Gastrocnemius medialis (tissue), 4 donors: ENCODE data around the gene MACROD2. TPM values are rescaled to one million over a fixed set of nuclear protein-coding genes. Genes with fewer than 3 reads are reported as not detected.
A peak's percentile ranks its signal among the peaks of the same experiment; 100 is the strongest.

Experiments used
- ATAC-seq, 2 donors: fragments of 150-250 bp; one replicate each; pipeline ENCODE4 v1.9.1; 2016
- DNase-seq, 2 donors: peaks; one replicate each; pipeline ENCODE4 v3.0.0-alpha.2; 2019
- H3K27ac ChIP-seq, 4 donors: fragments of 200-600 bp; sonication (generic); 1 replicate in 1 of 4; 2 replicates in 3 of 4; pipeline ENCODE4 v1.5.1; 2016 to 2018; ENCODE audit warnings: mild to moderate bottlenecking in 2 of 4, moderate library complexity in 1 of 4
- H3K27me3 ChIP-seq, 3 donors: fragments of 200-600 bp; sonication (generic) in 2 of 3; 1 replicate in 1 of 3; 2 replicates in 2 of 3; pipeline versions ENCODE4 v1.5.1 to v1.6.0; 2016 to 2019; ENCODE audit warnings: mild to moderate bottlenecking in 1 of 3, moderate library complexity in 1 of 3
- H3K36me3 ChIP-seq, 2 donors: fragments of 200-600 bp; sonication (generic) in 1 of 2; one replicate each; pipeline ENCODE4 v1.5.1; 2017 to 2018
- H3K4me1 ChIP-seq, 2 donors: fragments of 200-600 bp; sonication (generic) in 1 of 2; one replicate each; pipeline ENCODE4 v1.5.1; 2016 to 2017; ENCODE audit warnings: mild to moderate bottlenecking in 2 of 2
- H3K4me3 ChIP-seq, 4 donors: fragments of 200-600 bp; sonication (generic) in 3 of 4; 1 replicate in 1 of 4; 2 replicates in 3 of 4; pipeline ENCODE4 v1.5.1; 2016 to 2019; ENCODE audit warnings: mild to moderate bottlenecking in 2 of 4
- H3K9me3 ChIP-seq, 3 donors: fragments of 200-600 bp; sonication (generic) in 2 of 3; 1 replicate in 1 of 3; 2 replicates in 2 of 3; pipeline ENCODE4 v1.5.1; 2016 to 2019
- CTCF ChIP-seq, 5 experiments: fragments of 450-650 bp in 3 of 5; fragments of 200-600 bp in 2 of 5; sonication (generic) in 2 of 5; IDR thresholded peaks in 4 of 5; conservative IDR thresholded peaks in 1 of 5; 1 replicate in 4 of 5; 2 replicates in 1 of 5; pipeline ENCODE4 v1.5.1; 2016 to 2019; ENCODE audit warnings: antibody characterized with exemption in 5 of 5, mild to moderate bottlenecking in 3 of 5, moderate library complexity in 3 of 5
- POLR2A ChIP-seq, 2 donors: fragments of 450-650 bp; IDR thresholded peaks; one replicate each; pipeline ENCODE4 v1.6.1; 2017; ENCODE audit warnings: antibody characterized with exemption in 2 of 2, mild to moderate bottlenecking in 2 of 2, moderate library complexity in 2 of 2
- in situ Hi-C, 4 donors: fragments of 200-750 bp; cut with MboI; loops; one replicate each; pipeline versions ENCODE4 v1.15.0 to v1.8.0; 2017; ENCODE audit warnings: low sequenced_read_pairs in 4 of 4
- intact Hi-C: fragments of 100-400 bp; cut with DNase I; formaldehyde crosslinking; loops from one replicate; pipeline ENCODE4 v1.15.1; 2023; ENCODE audit warnings: low total_unique reads
- total RNA-seq, 4 donors: library from RNA; depleted of rRNA; stranded (reverse); fragments of >200 nt; gene quantifications; one replicate each; pipeline versions ENCODE4 v1.1.0 to v1.2.3, GENCODE V29; 2016

The MACROD2 gene
- total RNA-seq, 4 donors from 2014 or later = 1.8 to 10.2 (median 3.6) TPM

- H3K9me3 ChIP-seq = no peaks in the 10 kb centered on the region
- H3K4me3 ChIP-seq = no peak overlapping the region
- H3K27ac ChIP-seq = no peak overlapping the region
- no peak for TF ChIP-seq POLR2A (IDR thresholded peaks at IDR 0.05)
- no peak for TF ChIP-seq CTCF (IDR thresholded peaks at IDR 0.05 in 4 of 5, conservative IDR thresholded peaks at IDR 0.05 in 1 of 5)
- intact Hi-C loops (no loop called here), in situ Hi-C loops (no loop called here)
- ATAC-seq (no peak), DNase-seq (no peak)
- H3K27me3 ChIP-seq = no peaks in the 10 kb centered on the region
- peaks cover 12 to 19% of the 10 kb centered on the region in 2 donors for H3K4me1 ChIP-seq
- no peaks in the 10 kb centered on the region for H3K36me3 ChIP-seq
These were observed 701.2 kb downstream of the MACROD2 start for GRCh38 chr20:14696478-14696877.

DNA sequence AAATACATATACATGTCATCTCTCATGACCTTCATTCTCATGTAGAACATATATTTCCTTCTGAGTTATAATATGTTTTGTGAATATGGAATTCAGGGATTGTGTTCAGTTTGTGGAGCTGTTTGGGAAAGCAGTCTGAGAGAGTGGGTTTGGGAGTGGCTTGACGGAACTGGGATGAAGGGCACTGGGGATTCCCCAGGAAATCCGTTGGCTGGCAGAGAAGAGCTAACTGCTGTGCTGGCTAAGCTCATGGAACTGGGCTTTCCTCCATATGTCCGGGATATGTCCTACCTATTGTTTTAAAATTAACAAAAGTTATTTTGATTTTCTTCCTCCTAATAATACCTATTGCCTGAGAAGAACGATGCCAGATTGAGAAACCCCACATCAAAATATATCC, 701.6 kb downstream of the MACROD2 start:
- in situ Hi-C loops = no loop called here

DNA sequence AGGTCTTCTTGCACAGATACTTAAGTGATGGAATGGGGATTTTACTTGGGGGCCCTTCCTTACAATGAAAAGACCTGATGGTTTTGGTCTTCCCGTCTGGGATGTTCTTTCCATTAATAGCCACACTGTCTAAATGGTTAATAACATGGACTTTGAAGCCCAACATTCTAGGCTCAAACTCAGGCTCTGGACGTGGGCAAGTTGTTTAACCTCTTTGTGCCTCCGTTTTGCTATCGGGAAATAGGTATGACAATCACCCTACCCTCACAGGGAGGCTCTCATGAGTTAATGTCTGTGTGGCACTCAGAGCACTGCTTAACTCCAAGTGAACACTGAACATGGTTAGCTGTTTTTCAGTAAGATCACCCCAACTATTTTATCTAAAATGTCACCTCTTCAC, 702.8 kb downstream of the MACROD2 start:
- H3K4me3 ChIP-seq = no peak overlapping the region
- in situ Hi-C loops (no loop called here), intact Hi-C loops (no loop called here)
- no peaks in the 10 kb centered on the region for H3K27me3 ChIP-seq
- no peak overlapping the region for H3K27ac ChIP-seq
- H3K9me3 ChIP-seq = no peaks in the 10 kb centered on the region
- H3K4me1 ChIP-seq = peaks cover 12 to 19% of the 10 kb centered on the region in 2 donors
- ATAC-seq (no peak), DNase-seq (no peak)
- no peak for TF ChIP-seq CTCF (IDR thresholded peaks at IDR 0.05 in 4 of 5, conservative IDR thresholded peaks at IDR 0.05 in 1 of 5)
- H3K36me3 ChIP-seq = no peaks in the 10 kb centered on the region

More for the DNA sequence above, 701.6 kb downstream of the MACROD2 start:
- Histone ChIP-seq H3K4me1 (peaks cover 12 to 19% of the 10 kb centered on the region in 2 donors), H3K4me3 (no peak overlapping the region), H3K36me3 (no peaks in the 10 kb centered on the region), H3K9me3 (no peaks in the 10 kb centered on the region), H3K27ac (no peak overlapping the region), H3K27me3 (no peaks in the 10 kb centered on the region)
- no peak for DNase-seq
- no peak for ATAC-seq
- intact Hi-C loops = no loop called here
- no peak for TF ChIP-seq CTCF (IDR thresholded peaks at IDR 0.05 in 4 of 5, conservative IDR thresholded peaks at IDR 0.05 in 1 of 5)
- no peak for TF ChIP-seq POLR2A (IDR thresholded peaks at IDR 0.05)

GRCh38 chr20:14698605-14699373, 703.5 kb downstream of the MACROD2 start:
- intact Hi-C loops = no loop called here
- no peak for TF ChIP-seq CTCF (IDR thresholded peaks at IDR 0.05 in 4 of 5, conservative IDR thresholded peaks at IDR 0.05 in 1 of 5)
- TF ChIP-seq POLR2A (IDR thresholded peaks at IDR 0.05) = no peak
- no peaks in the 10 kb centered on the region for H3K36me3 ChIP-seq
- in situ Hi-C loops = no loop called here
- no peak for DNase-seq
- no peaks in the 10 kb centered on the region for H3K9me3 ChIP-seq
- H3K27ac ChIP-seq = peak overlapping the region in 1 of 4 donors; percentile 28
- H3K4me3 ChIP-seq = peak overlapping the region in 2 of 4 donors; percentile 17 to 18
- ATAC-seq = no peak
- no peaks in the 10 kb centered on the region for H3K27me3 ChIP-seq
- H3K4me1 ChIP-seq = peaks cover 12 to 19% of the 10 kb centered on the region in 2 donors

GRCh38 chr20:14700639-14700960, 705.3 kb downstream of the MACROD2 start:
- TF ChIP-seq CTCF (IDR thresholded peaks at IDR 0.05 in 4 of 5, conservative IDR thresholded peaks at IDR 0.05 in 1 of 5) (no peak), POLR2A (IDR thresholded peaks at IDR 0.05) (no peak)
- intact Hi-C loops (no loop called here), in situ Hi-C loops (no loop called here)
- no peaks in the 10 kb centered on the region for H3K9me3 ChIP-seq
- H3K36me3 ChIP-seq = no peaks in the 10 kb centered on the region
- no peak overlapping the region for H3K4me3 ChIP-seq
- no peak overlapping the region for H3K27ac ChIP-seq
- no peak for DNase-seq
- peaks cover 12 to 19% of the 10 kb centered on the region in 2 donors for H3K4me1 ChIP-seq
- no peaks in the 10 kb centered on the region for H3K27me3 ChIP-seq
- ATAC-seq = no peak
